H1 (cell line): Measurements from ENCODE around the gene MRPL36. TPM values are rescaled to one million over a fixed set of nuclear protein-coding genes. Genes with fewer than 3 reads are reported as not detected.
A peak's percentile ranks its signal among the peaks of the same experiment; 100 is the strongest.

Experiments used
- CTCF ChIA-PET: fragments of 300-600 bp; sonication (Branson Sonifier 250); formaldehyde crosslinking; loops from one replicate; lab custom pipeline; 2021; ENCODE audit not compliant: partially characterized antibody; lab: Charles Lee
- POLR2A ChIA-PET: fragments of 300-600 bp; sonication (Branson Sonifier 250); formaldehyde crosslinking; loops from one replicate; lab custom pipeline; 2021; ENCODE audit warnings: inconsistent platforms; ENCODE audit not compliant: partially characterized antibody; lab: Charles Lee
- DNase-seq, 2 experiments: peaks; one replicate each; pipeline versions ENCODE4 v3.0.0 to v3.0.0-alpha.2; 2010 to 2022; ENCODE audit warnings: low spot score in 2 of 2, low read depth in 1 of 2, mixed read lengths in 1 of 2
- FAIRE-seq: peaks from 2 replicates; lab custom pipeline; 2011; peaks lifted over from hg19 to GRCh38; lab: Jason Lieb, UNC
- H2AFZ ChIP-seq: 2 replicates; pipeline ENCODE4 v1.8.1; 2012; ENCODE audit warnings: low read length, inconsistent platforms
- H2AK5ac ChIP-seq: 2 replicates; pipeline ENCODE4 v1.6.1; 2013; ENCODE audit warnings: low read depth, low read length
- H2BK120ac ChIP-seq: replicated peaks from 2 replicates; pipeline ENCODE3; 2013; ENCODE audit warnings: low read depth, low read length, inconsistent platforms
- H2BK12ac ChIP-seq: 2 replicates; pipeline ENCODE4 v1.6.1; 2013; ENCODE audit warnings: low read depth, low read length
- H2BK15ac ChIP-seq: 2 replicates; pipeline ENCODE4 v1.6.1; 2013; ENCODE audit warnings: low read length
- H2BK20ac ChIP-seq: 2 replicates; pipeline ENCODE4 v1.6.1; 2013; ENCODE audit warnings: low read length
- H2BK5ac ChIP-seq: 2 replicates; pipeline ENCODE4 v1.6.1; 2013; ENCODE audit warnings: low read depth, low read length
- H3K14ac ChIP-seq: 2 replicates; pipeline ENCODE4 v1.6.1; 2013; ENCODE audit warnings: inconsistent platforms; ENCODE audit not compliant: insufficient read length
- H3K18ac ChIP-seq: 2 replicates; pipeline ENCODE4 v1.6.1; 2013; ENCODE audit warnings: low read length; ENCODE audit errors: extremely low read depth
- H3K23ac ChIP-seq: 2 replicates; pipeline ENCODE4 v1.6.1; 2013; ENCODE audit warnings: inconsistent platforms; ENCODE audit not compliant: insufficient read length
- H3K23me2 ChIP-seq: 2 replicates; pipeline ENCODE4 v1.6.1; 2013; ENCODE audit warnings: low read depth, low read length
- H3K27ac ChIP-seq: 2 replicates; pipeline ENCODE4 v1.6.1; 2011; ENCODE audit warnings: low read depth, low read length, inconsistent platforms
- H3K27me3 ChIP-seq, 4 experiments: replicated peaks in 1 of 4; 1 replicate in 1 of 4; 2 replicates in 3 of 4; pipeline versions ENCODE4 v1.6.1 to v1.8.1; 2011 to 2013; ENCODE audit warnings: low read length in 3 of 4, mild to moderate bottlenecking in 3 of 4, inconsistent platforms in 2 of 4, mixed read lengths in 2 of 4, moderate library complexity in 1 of 4; ENCODE audit not compliant: control insufficient read depth in 3 of 4, insufficient read depth in 3 of 4; ENCODE audit errors: extremely low read depth in 1 of 4
- H3K36me3 ChIP-seq, 4 experiments: 2 replicates each; pipeline versions ENCODE4 v1.6.1 to v1.8.1; 2011 to 2013; ENCODE audit warnings: mild to moderate bottlenecking in 4 of 4, low read length in 3 of 4, moderate library complexity in 2 of 4, control low read depth in 1 of 4, inconsistent platforms in 1 of 4; ENCODE audit not compliant: insufficient read depth in 4 of 4, control insufficient read depth in 2 of 4
- H3K4ac ChIP-seq: replicated peaks from 2 replicates; pipeline ENCODE3; 2013; ENCODE audit warnings: low read length, low read depth, mixed read lengths, inconsistent platforms; ENCODE audit not compliant: insufficient read length
- H3K4me1 ChIP-seq, 4 experiments: replicated peaks in 1 of 4; 1 replicate in 1 of 4; 2 replicates in 3 of 4; pipeline versions ENCODE4 v1.6.1 to v1.8.1; 2011 to 2013; ENCODE audit warnings: low read length in 3 of 4, inconsistent platforms in 2 of 4, mixed read lengths in 1 of 4; ENCODE audit not compliant: insufficient read depth in 4 of 4, control insufficient read depth in 3 of 4
- H3K4me2 ChIP-seq, 2 experiments: 2 replicates each; pipeline versions ENCODE4 v1.6.1 to v1.8.1; 2011 to 2013; ENCODE audit warnings: low read depth in 2 of 2, low read length in 2 of 2, control low read depth in 1 of 2, inconsistent platforms in 1 of 2, mild to moderate bottlenecking in 1 of 2; ENCODE audit not compliant: insufficient read depth in 1 of 2
- H3K4me3 ChIP-seq, 4 experiments: fragments of 200-600, 300-600 bp in 1 of 4; sonication (generic), shearing (Covaris generic), sonication (Bioruptor Twin) in 1 of 4; 2 replicates each; pipeline versions ENCODE4 v1.5.1 to v1.8.1; 2011 to 2016; ENCODE audit warnings: low read length in 4 of 4, low read depth in 3 of 4, control low read depth in 2 of 4, inconsistent platforms in 2 of 4, mild to moderate bottlenecking in 2 of 4, mixed read lengths in 1 of 4, moderate library complexity in 1 of 4; ENCODE audit not compliant: insufficient read depth in 2 of 4; ENCODE audit errors: extremely low read depth in 1 of 4
- H3K56ac ChIP-seq: replicated peaks from 2 replicates; pipeline ENCODE3; 2013; ENCODE audit warnings: low read depth, mild to moderate bottlenecking, mixed read lengths, low read length, inconsistent platforms; ENCODE audit not compliant: insufficient read length
- H3K79me1 ChIP-seq: 2 replicates; pipeline ENCODE4 v1.6.1; 2013; ENCODE audit warnings: low read depth, low read length, control low read depth
- H3K79me2 ChIP-seq, 2 experiments: 2 replicates each; pipeline versions ENCODE4 v1.6.1 to v1.8.1; 2012 to 2013; ENCODE audit warnings: low read length in 2 of 2, mild to moderate bottlenecking in 2 of 2, inconsistent platforms in 1 of 2; ENCODE audit not compliant: insufficient read depth in 2 of 2, control insufficient read depth in 1 of 2
- H3K9ac ChIP-seq, 4 experiments: replicated peaks in 1 of 4; 1 replicate in 1 of 4; 2 replicates in 3 of 4; pipeline versions ENCODE4 v1.6.1 to v1.8.1; 2011 to 2013; ENCODE audit warnings: low read depth in 3 of 4, low read length in 3 of 4, control low read depth in 2 of 4, mild to moderate bottlenecking in 2 of 4, moderate library complexity in 2 of 4, inconsistent platforms in 1 of 4; ENCODE audit errors: extremely low read depth in 1 of 4
- H3K9me3 ChIP-seq, 2 experiments: 2 replicates each; pipeline versions ENCODE4 v1.6.1 to v1.8.1; 2012 to 2013; ENCODE audit warnings: mild to moderate bottlenecking in 2 of 2, moderate library complexity in 2 of 2, control low read depth in 1 of 2, inconsistent platforms in 1 of 2, low read depth in 1 of 2, low read length in 1 of 2, mixed read lengths in 1 of 2; ENCODE audit not compliant: insufficient read depth in 2 of 2
- H4K20me1 ChIP-seq, 2 experiments: replicated peaks in 1 of 2; 2 replicates each; pipeline versions ENCODE3 to v1.8.1; 2011 to 2013; ENCODE audit warnings: inconsistent platforms in 2 of 2, low read length in 2 of 2, mild to moderate bottlenecking in 1 of 2; ENCODE audit not compliant: insufficient read depth in 2 of 2, control insufficient read depth in 1 of 2
- H4K5ac ChIP-seq: 2 replicates; pipeline ENCODE4 v1.6.1; 2013; ENCODE audit warnings: low read length, low read depth, mixed read lengths, inconsistent platforms; ENCODE audit not compliant: insufficient read length
- H4K8ac ChIP-seq: 2 replicates; pipeline ENCODE4 v1.8.0; 2013; ENCODE audit warnings: mild to moderate bottlenecking, moderate library complexity, low read length, inconsistent platforms; ENCODE audit not compliant: insufficient read depth; ENCODE audit errors: extremely low read depth
- H4K91ac ChIP-seq: replicated peaks from 2 replicates; pipeline ENCODE3; 2013; ENCODE audit warnings: low read length, mixed read lengths, inconsistent platforms; ENCODE audit not compliant: insufficient read length
- BCL11A ChIP-seq, 2 experiments: IDR thresholded peaks; one replicate each; pipeline ENCODE4 v1.6.1; 2011; ENCODE audit warnings: low read depth in 2 of 2, low read length in 2 of 2, mild to moderate bottlenecking in 2 of 2
- HDAC2 ChIP-seq, 2 experiments: fragments of 300-600 bp in 1 of 2; sonication (generic) in 1 of 2; IDR thresholded peaks; 2 replicates each; pipeline ENCODE4 v1.6.1; 2011 to 2012; ENCODE audit warnings: low read depth in 2 of 2, low read length in 2 of 2, mild to moderate bottlenecking in 2 of 2, moderate library complexity in 2 of 2, borderline replicate concordance in 1 of 2, inconsistent platforms in 1 of 2
- NANOG ChIP-seq: IDR thresholded peaks from 2 replicates; pipeline ENCODE4 v1.6.1; 2011; ENCODE audit warnings: low read length, low read depth, mild to moderate bottlenecking, inconsistent platforms; ENCODE audit not compliant: insufficient read depth, poor library complexity, severe bottlenecking
- POLR2A ChIP-seq, 2 experiments: IDR thresholded peaks; 1 replicate in 1 of 2; 2 replicates in 1 of 2; pipeline ENCODE4 v1.6.1; 2011; ENCODE audit warnings: low read depth in 2 of 2, low read length in 2 of 2, mild to moderate bottlenecking in 2 of 2; ENCODE audit errors: control extremely low read depth in 1 of 2
- SP4 ChIP-seq: IDR thresholded peaks from 2 replicates; pipeline ENCODE4 v1.6.1; 2012; ENCODE audit warnings: low read length, inconsistent platforms
- USF2 ChIP-seq: IDR thresholded peaks from 2 replicates; pipeline ENCODE4 v1.6.1; 2011; ENCODE audit warnings: low read length, improper control_type of control experiment
- WGBS, 2 experiments: shearing (Covaris generic) in 1 of 2; methylation state at CpG; one replicate each; pipeline versions ENCODE4 v1.1.6 to v1.1.7; 2013 to 2015; ENCODE audit warnings: low lambda C conversion rate in 2 of 2, mixed read lengths in 2 of 2, inconsistent platforms in 1 of 2, low coverage in 1 of 2, missing lambda C conversion rate in 1 of 2; ENCODE audit not compliant: insufficient replicate concordance in 2 of 2, insufficient coverage in 1 of 2, insufficient read length in 1 of 2; ENCODE audit errors: extremely low coverage in 1 of 2, missing lambda C conversion rate in 1 of 2; 5-methylcytosine and 5-hydroxymethylcytosine counted together
- polyA plus RNA-seq, 7 experiments: library from polyadenylated mRNA; depleted of rRNA in 3 of 7; stranded (reverse) in 5 of 7; unstranded in 2 of 7; fragments of >200 nt in 5 of 7; fragments of 200-250 nt in 2 of 7; gene quantifications; 1 replicate in 5 of 7; 2 replicates in 1 of 7; 4 replicates in 1 of 7; pipeline versions ENCODE4 v1.2.1 to v1.2.3, GENCODE V29; 2011 to 2013; ENCODE audit warnings: missing spikeins in 2 of 7, mixed read lengths in 2 of 7
- total RNA-seq: library from RNA; stranded (reverse); fragmentation: NEBNext Ultra II Directional; extraction: Animal tissue kit (Norgen Biotek cat#: 25700); gene quantifications from 2 replicates; pipeline ENCODE4 v1.2.1, GENCODE V29; 2021

MRPL36 gene
- total and polyA plus RNA-seq, 2 of the 8 experiments (the other 6 are each of a cell fraction or from before 2014, with no cell fraction given), result 56.3 to 81.5 TPM

- H3K27ac ChIP-seq, result no peak overlapping the region
- H3K56ac ChIP-seq, result no peak overlapping the region
- no peaks in the 10 kb centered on the region for H3K23me2 ChIP-seq
- no peak overlapping the region for H3K9ac ChIP-seq
- no peaks in the 10 kb centered on the region for H4K20me1 ChIP-seq
- ChIA-PET CTCF (interaction anchor here (0.6 to 1.9 kb wide), 3 partner anchors 10 to 98 kb away, joined by 3 to 7 read pairs (median 3); no protein-coding TSS in a partner anchor), POLR2A (no interaction called here)
- DNase-seq (no peak), FAIRE-seq (no peak)
- H3K14ac ChIP-seq, result no peak overlapping the region
- TF ChIP-seq POLR2A (IDR thresholded peaks at IDR 0.05; ENCODE audit: control extremely low read depth in 1 of 2, low read depth in 2 of 2, low read length in 2 of 2), result no peak
- no peak for TF ChIP-seq BCL11A (IDR thresholded peaks at IDR 0.05; ENCODE audit: low read depth in 2 of 2, low read length in 2 of 2)
- no peak for TF ChIP-seq HDAC2 (IDR thresholded peaks at IDR 0.05; ENCODE audit: borderline replicate concordance in 1 of 2, low read depth in 2 of 2, low read length in 2 of 2)
- no peak for TF ChIP-seq USF2
- TF ChIP-seq NANOG, result no peak
- TF ChIP-seq SP4, result no peak
- H3K4me2 ChIP-seq, result no peak overlapping the region
- H3K23ac ChIP-seq, result no peak overlapping the region
- H2BK5ac ChIP-seq, result no peak overlapping the region
- peak overlapping the region; percentile 12; the same call in 1 of the 2 replicates for H2BK15ac ChIP-seq
- no peak overlapping the region for H2AK5ac ChIP-seq
- H4K91ac ChIP-seq, result no peak overlapping the region
- H3K27me3 ChIP-seq, result no peaks in the 10 kb centered on the region
- WGBS, 2 experiments, result 92% methylated on average over 15 of the region's 16 CpGs; no CpG with 5 or more reads in 1 of the 2 experiments
- peaks cover 3 to 21% (median 5%) of the 10 kb centered on the region in 4 experiments for H3K4me1 ChIP-seq
- H2AFZ ChIP-seq, result no peak overlapping the region
- H3K9me3 ChIP-seq, result no peaks in the 10 kb centered on the region
- no peak overlapping the region for H2BK120ac ChIP-seq
- no peak overlapping the region for H3K4me3 ChIP-seq
- no peaks in the 10 kb centered on the region for H3K79me1 ChIP-seq
- H3K18ac ChIP-seq, result no peak overlapping the region
- H2BK12ac ChIP-seq, result no peak overlapping the region
- H4K5ac ChIP-seq, result no peak overlapping the region
- no peak overlapping the region for H4K8ac ChIP-seq
- no peak overlapping the region for H3K4ac ChIP-seq
- no peaks in the 10 kb centered on the region for H3K36me3 ChIP-seq
- no peak overlapping the region for H2BK20ac ChIP-seq
- H3K79me2 ChIP-seq, result no peaks in the 10 kb centered on the region
Measured at GRCh38 chr5:1833264-1834021, 33.8 kb upstream of the MRPL36 start.
